ENCODE measurements around the gene SPRING1.

Gene SPRING1, protein sequence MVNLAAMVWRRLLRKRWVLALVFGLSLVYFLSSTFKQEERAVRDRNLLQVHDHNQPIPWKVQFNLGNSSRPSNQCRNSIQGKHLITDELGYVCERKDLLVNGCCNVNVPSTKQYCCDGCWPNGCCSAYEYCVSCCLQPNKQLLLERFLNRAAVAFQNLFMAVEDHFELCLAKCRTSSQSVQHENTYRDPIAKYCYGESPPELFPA

DNA sequence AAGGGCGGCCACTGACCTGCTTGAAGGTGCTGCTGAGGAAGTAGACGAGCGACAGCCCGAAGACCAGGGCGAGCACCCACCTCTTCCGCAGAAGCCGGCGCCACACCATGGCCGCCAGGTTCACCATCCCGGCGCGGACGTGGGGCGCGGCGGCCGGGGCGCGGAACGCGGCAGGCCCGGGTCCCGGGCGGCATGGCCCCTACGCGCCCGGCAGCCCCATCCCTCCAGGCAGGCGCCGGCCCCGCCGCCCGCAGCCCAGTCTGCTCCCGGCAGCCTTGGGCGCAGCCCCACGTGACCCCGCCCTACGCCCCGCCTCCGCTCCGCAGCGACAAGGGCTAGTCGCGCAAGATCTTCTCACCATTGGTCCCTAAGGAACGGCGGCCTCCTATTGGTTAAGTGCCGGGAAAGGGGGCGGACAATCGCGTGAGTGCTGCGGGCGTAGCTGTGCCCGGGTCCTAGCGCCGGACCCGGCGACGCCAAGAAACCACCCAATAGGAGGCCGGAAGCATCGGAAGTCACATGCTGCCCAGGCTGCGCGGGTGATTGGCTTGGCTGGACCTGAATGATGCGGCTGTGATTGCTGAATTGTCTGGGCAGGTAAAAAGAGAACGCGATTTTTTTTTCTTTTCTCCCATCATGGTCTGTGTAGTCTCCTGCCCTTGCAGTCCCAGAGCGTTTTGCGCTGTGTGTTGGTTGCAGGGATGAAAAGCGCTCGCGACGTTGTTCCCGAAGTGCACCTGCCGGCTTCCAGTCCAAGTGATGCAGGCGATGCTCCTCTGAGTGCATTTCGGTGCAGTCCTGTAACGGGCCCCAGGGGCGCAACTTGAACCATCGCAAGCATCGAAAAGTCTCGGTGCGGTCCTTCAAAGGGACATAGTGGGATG, at the start of gene SPRING1, which contains the start of gene RNFT2:
Gene SPRING1 (minus strand): TSS at position 296 of the 884 bp plus-strand sequence. CDS start 169 bp downstream, at position 127.
Gene RNFT2 (plus strand): TSS at position 542 of the 884 bp plus-strand sequence. CDS start 2,183 bp downstream, outside the sequence.
- Mint-ChIP-seq H3K27me3 (no peaks in the 10 kb centered on the region), H3K4me3 (peak within 1 kb of the TSS; percentile 90), H3K36me3 (ENCODE audit: low read depth) (peaks cover 38% of the 10 kb centered on the region), H3K4me1 (ENCODE audit: low read depth) (peaks cover 38% of the 10 kb centered on the region), H3K27ac (peak within 1 kb of the TSS; percentile 88), H3K9me3 (no peaks in the 10 kb centered on the region)
- DNase-seq = peak; percentile 98

DNA sequence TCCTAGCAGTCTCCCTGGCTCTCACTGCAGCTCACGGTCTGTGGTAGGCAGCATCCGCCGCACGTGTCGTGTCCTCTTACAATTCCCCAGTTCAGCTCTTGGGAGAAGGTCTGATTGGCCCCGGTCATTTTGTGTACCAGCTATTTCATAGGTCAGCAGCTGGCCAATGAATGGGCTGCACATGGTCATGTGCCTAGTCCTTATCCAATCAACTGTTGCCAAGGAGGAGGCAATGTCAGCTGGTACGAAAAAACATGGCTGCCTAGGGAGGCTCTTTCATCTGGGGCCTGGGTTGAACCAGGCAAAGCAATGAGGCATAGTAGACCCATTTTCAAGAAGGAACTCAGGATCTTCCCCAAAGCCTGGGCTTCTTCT, 46.4 kb upstream of the SPRING1 start:
- H3K36me3 Mint-ChIP-seq (ENCODE audit: low read depth) = peaks cover 58% of the 10 kb centered on the region

DNA sequence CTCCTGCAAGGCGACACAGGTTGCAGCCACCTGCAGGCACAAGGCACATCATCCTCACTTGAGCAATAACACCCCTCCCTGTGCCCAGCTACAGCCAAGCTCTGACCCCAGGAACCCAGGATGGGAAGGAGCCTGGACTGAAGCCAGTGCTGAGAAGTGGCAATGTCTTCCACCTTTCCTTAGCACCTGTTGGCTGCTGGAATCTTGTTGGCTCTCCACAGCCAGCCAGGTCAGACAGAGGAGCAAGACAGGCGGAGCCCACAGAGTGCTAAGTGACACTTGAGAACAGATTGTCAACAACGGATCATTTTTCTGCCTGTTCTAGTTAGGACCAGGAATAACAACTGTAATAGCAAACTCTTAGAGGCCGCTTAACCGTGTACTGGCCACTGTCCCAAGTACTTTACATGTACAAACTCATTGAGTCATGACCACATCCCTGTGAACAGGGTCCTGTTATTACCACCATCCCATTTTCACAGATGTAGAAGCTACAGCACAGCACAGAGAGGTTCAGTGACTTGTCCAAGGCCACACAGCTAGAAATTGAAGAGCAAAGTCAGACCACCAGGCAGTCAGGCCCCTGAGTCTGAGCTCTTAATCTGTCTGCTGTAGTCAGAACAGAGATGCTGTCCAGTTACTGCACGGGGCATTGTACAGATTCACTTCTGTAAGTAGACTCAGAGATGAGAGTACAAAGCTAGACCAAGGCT, 45.8 kb upstream of the SPRING1 start:
- Mint-ChIP-seq H3K4me1 (ENCODE audit: low read depth) (no peaks in the 10 kb centered on the region), H3K36me3 (ENCODE audit: low read depth) (peaks cover 61% of the 10 kb centered on the region), H3K27me3 (no peaks in the 10 kb centered on the region), H3K9me3 (no peaks in the 10 kb centered on the region), H3K4me3 (no peak overlapping the region), H3K27ac (no peak overlapping the region)
- no peak for DNase-seq

More for the DNA sequence above, 46.4 kb upstream of the SPRING1 start:
- DNase-seq = no peak
- Mint-ChIP-seq H3K27ac (no peak overlapping the region), H3K4me3 (no peak overlapping the region), H3K4me1 (ENCODE audit: low read depth) (no peaks in the 10 kb centered on the region), H3K27me3 (no peaks in the 10 kb centered on the region), H3K9me3 (no peaks in the 10 kb centered on the region)

DNA sequence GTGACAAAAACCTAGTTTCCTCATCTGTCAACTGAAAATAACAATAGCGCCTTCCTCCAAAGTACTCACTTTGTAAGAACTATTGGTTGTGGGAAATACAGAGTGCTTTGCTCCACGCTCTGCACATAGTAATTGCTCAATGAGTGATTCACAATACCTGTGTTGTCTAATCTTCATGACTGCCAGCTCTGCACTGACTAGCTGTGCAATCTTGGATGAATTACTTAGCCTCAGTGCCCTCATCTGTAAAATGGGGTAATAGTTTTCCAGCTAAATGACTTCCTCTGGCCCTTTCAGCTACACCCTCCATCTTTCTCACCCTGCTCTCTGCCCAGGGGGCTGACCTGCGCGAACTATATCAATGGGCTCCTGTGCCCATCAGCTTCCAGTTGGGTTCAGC, 43.1 kb upstream of the SPRING1 start:
- Mint-ChIP-seq H3K27me3 (no peaks in the 10 kb centered on the region), H3K9me3 (no peaks in the 10 kb centered on the region), H3K4me3 (no peak overlapping the region), H3K4me1 (ENCODE audit: low read depth) (no peaks in the 10 kb centered on the region), H3K36me3 (ENCODE audit: low read depth) (peaks cover 48% of the 10 kb centered on the region), H3K27ac (no peak overlapping the region)
- no peak for DNase-seq

DNA sequence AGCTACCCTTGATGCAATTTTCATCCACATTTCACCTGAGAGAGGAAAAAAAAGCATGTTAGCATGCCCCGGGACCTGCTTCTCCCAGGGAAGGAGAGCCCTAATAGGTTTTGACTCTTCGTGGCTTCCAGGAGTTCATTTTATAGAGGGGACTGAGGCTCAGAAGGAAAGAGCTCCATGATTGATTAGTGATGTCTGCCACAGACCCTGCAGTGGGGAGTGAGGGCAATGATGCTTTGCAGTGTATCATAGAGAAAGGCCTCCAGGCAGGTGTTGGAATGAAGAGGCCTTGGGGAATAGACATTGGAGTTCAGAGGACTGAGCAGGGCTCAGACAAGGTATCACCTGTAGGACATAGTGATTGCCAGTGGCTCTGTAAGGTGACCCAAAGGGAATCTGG, 41.7 kb upstream of the SPRING1 start:
- H3K27ac Mint-ChIP-seq = no peak overlapping the region
- peaks cover 39% of the 10 kb centered on the region for H3K36me3 Mint-ChIP-seq (ENCODE audit: low read depth)
- H3K4me3 Mint-ChIP-seq = no peak overlapping the region
- DNase-seq = no peak
- no peaks in the 10 kb centered on the region for H3K27me3 Mint-ChIP-seq
- no peaks in the 10 kb centered on the region for H3K9me3 Mint-ChIP-seq
- H3K4me1 Mint-ChIP-seq (ENCODE audit: low read depth) = no peaks in the 10 kb centered on the region

DNA sequence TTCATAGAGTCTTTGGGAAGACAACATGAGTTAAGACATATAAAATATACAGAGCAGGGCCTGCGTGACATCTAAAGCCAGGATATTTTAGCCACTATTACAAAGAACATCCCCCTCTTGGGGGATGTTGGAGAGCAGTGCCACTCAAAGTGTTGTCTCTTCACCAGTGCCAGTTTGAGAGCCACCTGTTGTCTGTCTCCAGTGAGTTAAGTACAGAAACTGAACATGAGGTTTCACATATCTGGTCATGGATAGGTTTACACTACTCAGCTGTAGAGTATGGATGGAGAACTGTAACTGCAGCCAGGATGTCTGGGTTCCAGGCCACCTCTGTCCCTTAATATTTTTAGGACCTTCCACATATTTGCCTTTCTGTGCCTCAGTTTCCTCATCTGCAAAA, 39.4 kb upstream of the SPRING1 start:
- no peak overlapping the region for H3K27ac Mint-ChIP-seq
- DNase-seq = no peak
- H3K9me3 Mint-ChIP-seq = no peaks in the 10 kb centered on the region
- no peak overlapping the region for H3K4me3 Mint-ChIP-seq
- H3K36me3 Mint-ChIP-seq (ENCODE audit: low read depth) = peaks cover 24% of the 10 kb centered on the region
- H3K4me1 Mint-ChIP-seq (ENCODE audit: low read depth) = peaks cover 6% of the 10 kb centered on the region
- no peaks in the 10 kb centered on the region for H3K27me3 Mint-ChIP-seq

DNA sequence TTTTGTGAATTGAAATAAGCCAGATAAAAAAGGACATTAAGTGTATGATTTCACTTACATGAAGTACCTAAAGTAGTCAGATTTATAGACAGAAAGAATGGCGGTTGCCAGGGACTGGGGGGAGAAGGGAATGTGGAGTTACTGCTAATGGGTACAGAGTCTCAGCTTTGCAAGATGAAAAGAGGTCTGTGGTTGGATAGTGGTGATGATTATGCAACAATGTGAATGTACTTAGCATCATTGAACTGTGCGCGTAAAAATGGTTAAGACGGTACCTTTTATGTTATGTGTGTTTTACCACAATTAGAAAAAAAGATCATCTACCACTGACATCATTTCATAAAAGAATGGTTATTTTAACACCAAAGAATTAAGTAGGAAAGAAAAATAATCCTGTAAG, 36.2 kb upstream of the SPRING1 start:
- DNase-seq = no peak
- H3K27ac Mint-ChIP-seq = no peak overlapping the region

DNA sequence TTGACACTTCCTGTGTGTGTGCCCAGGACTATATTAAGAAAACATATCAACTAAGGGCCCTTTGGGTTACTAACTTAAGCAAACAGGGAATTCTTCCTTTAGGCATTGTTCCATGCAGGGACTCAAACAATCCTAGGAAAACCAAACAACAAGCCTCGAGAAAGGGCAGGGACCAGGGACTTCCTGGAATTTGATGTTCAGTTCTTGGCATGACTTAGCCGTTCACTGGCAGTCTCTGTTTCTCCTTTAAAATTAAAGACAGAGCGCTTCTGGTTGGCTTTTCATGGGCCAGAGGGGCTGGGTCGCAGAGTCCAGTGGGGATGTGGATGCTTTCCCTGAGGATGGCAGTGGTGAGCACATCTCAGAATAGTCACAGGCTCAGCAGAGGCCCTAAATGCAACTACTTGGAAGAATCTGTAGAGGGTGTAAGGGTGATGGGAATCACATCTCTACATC, 35.4 kb upstream of the SPRING1 start:
- no peaks in the 10 kb centered on the region for H3K27me3 Mint-ChIP-seq
- H3K4me1 Mint-ChIP-seq (ENCODE audit: low read depth) = peaks cover 6% of the 10 kb centered on the region
- H3K9me3 Mint-ChIP-seq = no peaks in the 10 kb centered on the region
- peaks cover 8% of the 10 kb centered on the region for H3K36me3 Mint-ChIP-seq (ENCODE audit: low read depth)
- H3K4me3 Mint-ChIP-seq = no peak overlapping the region
- no peak for DNase-seq
- no peak overlapping the region for H3K27ac Mint-ChIP-seq

More for the DNA sequence above, 36.2 kb upstream of the SPRING1 start:
- no peaks in the 10 kb centered on the region for H3K27me3 Mint-ChIP-seq
- no peak overlapping the region for H3K4me3 Mint-ChIP-seq
- peaks cover 6% of the 10 kb centered on the region for H3K4me1 Mint-ChIP-seq (ENCODE audit: low read depth)
- no peaks in the 10 kb centered on the region for H3K9me3 Mint-ChIP-seq
- peaks cover 9% of the 10 kb centered on the region for H3K36me3 Mint-ChIP-seq (ENCODE audit: low read depth)

DNA sequence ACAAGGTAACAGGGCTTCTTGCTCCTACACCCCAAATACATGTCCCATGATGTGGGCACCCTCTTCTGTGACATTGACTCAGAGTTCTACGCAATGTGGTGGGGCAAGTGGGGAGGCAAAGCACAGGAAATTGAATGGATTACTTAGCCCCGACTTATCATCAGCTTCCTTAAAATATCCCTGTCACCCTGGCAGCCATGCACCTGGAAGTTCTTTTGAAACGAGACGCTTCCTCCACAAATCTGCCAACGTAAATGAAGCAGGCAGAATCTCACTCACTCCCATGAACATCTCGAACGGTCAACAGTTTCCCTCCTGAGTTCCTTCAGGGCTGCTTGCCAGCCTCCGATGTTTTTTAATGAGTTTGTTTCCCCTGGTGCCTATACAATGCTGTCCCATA, 33.8 kb upstream of the SPRING1 start:
- Mint-ChIP-seq H3K27ac (no peak overlapping the region), H3K36me3 (ENCODE audit: low read depth) (peaks cover 13% of the 10 kb centered on the region)

DNA sequence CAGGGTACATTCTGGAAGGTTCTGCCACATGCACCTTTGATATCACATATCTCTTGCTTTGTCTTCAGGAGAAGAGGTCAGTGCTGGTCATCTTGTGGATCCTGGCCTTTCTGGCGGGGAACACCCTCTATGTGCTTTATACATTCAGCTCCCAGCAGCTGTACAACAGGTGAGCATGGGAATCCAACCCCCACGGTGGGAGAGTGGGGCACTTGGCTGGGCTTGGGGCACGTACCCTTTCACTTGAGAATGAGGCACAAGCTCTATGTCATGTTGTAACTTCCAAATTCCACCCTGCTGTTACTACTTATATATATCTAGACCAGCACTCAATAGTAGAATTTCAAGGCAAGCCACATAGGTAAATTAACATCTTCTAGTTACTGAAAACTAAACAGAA, 28.9 kb upstream of the SPRING1 start:
- Mint-ChIP-seq H3K9me3 (no peaks in the 10 kb centered on the region), H3K36me3 (ENCODE audit: low read depth) (peaks cover 11% of the 10 kb centered on the region), H3K4me3 (no peak overlapping the region), H3K4me1 (ENCODE audit: low read depth) (no peaks in the 10 kb centered on the region), H3K27ac (no peak overlapping the region), H3K27me3 (no peaks in the 10 kb centered on the region)
- no peak for DNase-seq

More for the DNA sequence above, 33.8 kb upstream of the SPRING1 start:
- Mint-ChIP-seq H3K4me1 (ENCODE audit: low read depth) (peaks cover 6% of the 10 kb centered on the region), H3K9me3 (no peaks in the 10 kb centered on the region), H3K4me3 (no peak overlapping the region), H3K27me3 (no peaks in the 10 kb centered on the region)
- DNase-seq = no peak

DNA sequence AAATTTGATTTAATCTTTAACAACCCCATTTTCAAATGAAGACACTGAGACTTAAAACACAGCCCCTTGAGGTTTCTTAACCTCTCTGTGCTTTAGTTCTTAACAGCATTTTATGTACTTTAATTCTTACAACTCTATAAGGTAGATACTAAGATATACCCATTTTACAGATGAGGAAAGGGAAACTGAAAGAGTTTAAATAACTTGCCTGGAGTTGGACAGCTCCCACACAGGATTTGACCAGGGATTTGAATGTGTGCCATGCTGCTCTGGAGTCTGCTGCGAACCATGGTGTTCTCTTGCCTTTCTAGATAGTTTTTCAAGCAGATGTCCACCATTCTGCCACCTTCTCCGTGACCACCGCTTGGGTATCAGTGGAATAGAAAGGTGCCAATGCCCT, 28.4 kb upstream of the SPRING1 start:
- DNase-seq = no peak
- Mint-ChIP-seq H3K4me1 (ENCODE audit: low read depth) (no peaks in the 10 kb centered on the region), H3K4me3 (no peak overlapping the region)

DNA sequence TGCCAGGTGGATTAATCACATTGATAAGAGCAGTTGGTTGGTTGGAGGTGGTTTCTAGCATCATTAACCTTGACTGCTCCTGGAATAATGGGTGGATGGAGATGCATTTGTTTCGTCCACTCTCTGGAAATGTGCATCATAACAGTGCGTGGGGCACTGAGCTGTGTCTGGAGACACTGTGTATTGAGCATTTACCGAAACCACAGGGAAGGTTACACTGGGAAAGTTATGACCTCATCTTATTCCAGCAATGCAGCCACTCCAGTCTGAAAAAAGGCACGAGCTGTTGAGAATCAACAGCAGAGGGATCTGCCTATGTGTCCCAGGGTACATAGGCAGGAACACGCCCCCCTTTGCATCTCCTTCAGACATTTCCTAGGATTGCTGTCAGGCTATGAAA, 27.4 kb upstream of the SPRING1 start:
- Mint-ChIP-seq H3K9me3 (no peaks in the 10 kb centered on the region), H3K4me3 (no peak overlapping the region), H3K27ac (no peak overlapping the region), H3K36me3 (ENCODE audit: low read depth) (peaks cover 16% of the 10 kb centered on the region), H3K4me1 (ENCODE audit: low read depth) (no peaks in the 10 kb centered on the region), H3K27me3 (no peaks in the 10 kb centered on the region)
- DNase-seq = no peak

More for the DNA sequence above, 28.4 kb upstream of the SPRING1 start:
- Mint-ChIP-seq H3K27me3 (no peaks in the 10 kb centered on the region), H3K9me3 (no peaks in the 10 kb centered on the region), H3K36me3 (ENCODE audit: low read depth) (peaks cover 9% of the 10 kb centered on the region), H3K27ac (no peak overlapping the region)

DNA sequence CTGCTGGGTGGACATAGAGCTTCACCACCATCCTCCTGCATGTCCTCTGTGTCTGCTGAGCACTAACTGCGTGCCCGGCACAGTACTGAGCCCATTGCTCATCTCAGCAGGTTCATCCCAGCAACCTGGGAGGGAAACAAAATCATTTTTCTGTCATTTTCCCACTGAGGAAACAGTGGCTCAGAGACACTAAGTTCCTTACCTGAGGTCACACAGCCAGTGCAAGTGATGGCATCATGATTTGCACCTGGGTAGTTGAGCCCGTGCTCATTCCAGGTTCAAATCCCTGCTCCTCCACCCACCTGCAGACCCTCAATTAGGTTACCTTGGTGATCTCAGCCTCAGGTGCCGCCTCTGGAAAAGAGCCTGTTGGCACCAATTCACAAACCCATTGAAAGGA, 23.6 kb upstream of the SPRING1 start:
- Mint-ChIP-seq H3K27ac (no peak overlapping the region), H3K27me3 (no peaks in the 10 kb centered on the region), H3K9me3 (no peaks in the 10 kb centered on the region), H3K36me3 (ENCODE audit: low read depth) (peaks cover 20% of the 10 kb centered on the region), H3K4me3 (no peak overlapping the region), H3K4me1 (ENCODE audit: low read depth) (peaks cover 7% of the 10 kb centered on the region)
- no peak for DNase-seq

DNA sequence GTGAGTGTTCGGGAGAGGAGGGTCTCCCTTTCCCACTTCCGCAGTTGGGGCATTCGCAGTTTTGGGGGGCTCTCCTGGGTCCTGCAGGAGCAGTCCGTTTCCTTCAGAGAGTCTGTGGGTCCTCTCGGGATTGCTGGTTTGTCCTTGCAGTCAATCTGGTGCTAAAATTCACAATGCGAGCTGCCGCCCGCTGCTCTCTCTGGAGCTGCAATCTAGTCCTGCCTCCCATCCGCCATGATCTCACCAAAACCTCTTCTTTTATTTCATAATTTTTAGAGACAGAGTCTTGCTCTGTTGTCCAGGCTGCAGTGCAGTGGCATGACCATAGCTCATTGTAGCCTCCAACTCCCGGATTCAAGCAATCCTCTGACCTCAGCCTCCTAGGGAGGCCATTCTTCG, 22.8 kb upstream of the SPRING1 start:
- Mint-ChIP-seq H3K27ac (no peak overlapping the region), H3K4me1 (ENCODE audit: low read depth) (peaks cover 7% of the 10 kb centered on the region), H3K4me3 (peak overlapping the region; percentile 73), H3K36me3 (ENCODE audit: low read depth) (peaks cover 27% of the 10 kb centered on the region), H3K27me3 (no peaks in the 10 kb centered on the region), H3K9me3 (no peaks in the 10 kb centered on the region)
- no peak for DNase-seq
